Activated T-helper 1 cell treated with anti-CD3 and anti-CD28 coated beads, Interleukin-12 subunit alpha, Interleukin-12 subunit beta, Interleukin-2, Interleukin-4 antibody, amounts not matched to agents 30 ng/mL and 10 ng/mL and 1 ng/mL, durations not matched to agents 14 hours and 24 hours and 36 hours (primary cell): ENCODE results near the gene COL6A2. TPM values are rescaled to one million over a fixed set of nuclear protein-coding genes. Genes with fewer than 3 reads are reported as not detected.

Experiments
- DNase-seq: peaks from one replicate; pipeline ENCODE4 v3.0.0; 2021; ENCODE audit warnings: low spot score
- H3K27ac Mint-ChIP-seq: one replicate; pipeline ENCODE4 v1.8.0; 2021; ENCODE audit warnings: mild to moderate bottlenecking, mixed read lengths
- H3K27me3 Mint-ChIP-seq: one replicate; pipeline ENCODE4 v1.8.0; 2022; ENCODE audit warnings: mild to moderate bottlenecking, moderate library complexity, mixed read lengths; ENCODE audit not compliant: insufficient read depth
- H3K36me3 Mint-ChIP-seq: one replicate; pipeline ENCODE4 v1.8.0; 2021; ENCODE audit warnings: low read depth, mixed read lengths
- H3K4me1 Mint-ChIP-seq: one replicate; pipeline ENCODE4 v1.8.0; 2021; ENCODE audit warnings: low read depth, mixed read lengths
- H3K4me3 Mint-ChIP-seq: one replicate; pipeline ENCODE4 v1.8.0; 2021; ENCODE audit warnings: mild to moderate bottlenecking, moderate library complexity, mixed read lengths
- H3K9me3 Mint-ChIP-seq: one replicate; pipeline ENCODE4 v1.8.0; 2021; ENCODE audit warnings: mixed read lengths
- intact Hi-C: fragments of 100-400 bp; cut with micrococcal nuclease; formaldehyde crosslinking; loops from one replicate; pipeline ENCODE4 v1.15.1; 2024
- total RNA-seq: library from RNA; stranded (reverse); gene quantifications from 2 replicates; pipeline ENCODE4 v1.2.3, GENCODE V29; 2022

COL6A2 gene
- total RNA-seq, 1 donor from 2014 or later, result 1.4 TPM

DNA sequence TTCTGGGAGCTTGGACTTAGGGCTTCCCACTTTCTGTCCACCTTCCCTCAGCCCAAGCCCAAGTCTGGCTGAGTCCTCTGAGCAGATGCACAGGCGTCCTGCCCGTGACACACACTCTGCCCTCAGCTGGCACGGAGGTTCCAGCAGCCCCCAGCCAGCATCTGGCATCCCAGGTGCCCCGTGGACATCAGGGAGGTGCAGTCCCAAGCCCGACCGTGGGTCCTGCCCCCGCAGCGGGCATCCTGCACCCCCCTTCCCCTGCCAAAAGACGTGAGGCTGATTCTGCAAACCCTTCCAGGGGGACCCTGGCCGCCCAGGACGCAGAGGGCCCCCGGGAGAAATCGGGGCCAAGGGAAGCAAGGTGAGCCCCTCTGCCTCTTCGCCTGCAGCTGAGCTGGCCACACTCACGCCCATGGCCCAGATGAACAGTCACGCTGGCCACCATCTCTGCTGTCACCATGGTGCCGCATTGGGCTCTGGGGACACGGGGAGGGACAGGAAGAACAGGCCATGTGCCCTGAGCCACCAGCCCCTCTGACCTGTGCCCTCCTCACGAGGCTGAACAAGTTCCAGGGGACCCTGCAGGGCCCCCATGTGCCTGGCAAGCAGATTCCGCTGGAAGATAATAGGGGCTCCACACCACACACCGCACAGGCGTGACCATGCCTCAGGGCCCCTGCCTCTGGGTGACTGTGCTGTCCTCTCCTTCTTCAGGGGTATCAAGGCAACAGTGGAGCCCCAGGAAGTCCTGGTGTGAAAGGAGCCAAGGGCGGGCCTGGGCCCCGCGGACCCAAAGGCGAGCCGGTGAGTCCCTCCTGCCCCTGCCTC, 20.6 kb downstream of the COL6A2 start:
- Mint-ChIP-seq H3K36me3 (no peaks in the 10 kb centered on the region), H3K4me3 (no peak overlapping the region), H3K27ac (no peak overlapping the region), H3K4me1 (no peaks in the 10 kb centered on the region), H3K9me3 (no peaks in the 10 kb centered on the region), H3K27me3 (no peaks in the 10 kb centered on the region)
- no peak for DNase-seq
- intact Hi-C loops, result no loop called here

DNA sequence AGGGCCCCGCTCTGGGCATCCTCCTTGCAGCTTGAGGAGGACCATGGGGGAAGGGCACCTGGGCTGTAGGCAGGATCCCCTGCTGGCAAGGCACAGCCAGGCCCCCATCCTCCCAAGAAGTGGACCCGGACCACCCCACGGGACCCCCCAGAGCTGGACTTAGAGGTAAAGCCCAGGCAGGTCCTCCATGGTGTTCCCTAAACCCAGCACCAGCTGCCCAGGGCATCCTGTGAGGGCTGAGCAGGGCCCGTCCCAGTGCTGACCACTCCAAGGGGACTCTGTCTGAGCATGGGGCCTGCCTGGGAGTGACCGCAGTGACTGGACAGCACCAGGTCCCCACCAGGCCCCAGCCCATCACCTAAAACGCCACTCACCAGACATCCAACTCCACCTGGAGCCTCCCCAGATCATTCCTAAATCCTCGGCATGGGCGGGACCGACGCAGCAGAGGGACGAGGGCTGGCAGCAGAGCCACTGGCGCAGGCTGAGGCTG, 21.3 kb downstream of the COL6A2 start:
- intact Hi-C loops, result no loop called here
- Mint-ChIP-seq H3K4me3 (no peak overlapping the region), H3K36me3 (no peaks in the 10 kb centered on the region), H3K9me3 (no peaks in the 10 kb centered on the region), H3K4me1 (no peaks in the 10 kb centered on the region), H3K27me3 (no peaks in the 10 kb centered on the region), H3K27ac (no peak overlapping the region)
- DNase-seq, result no peak

DNA sequence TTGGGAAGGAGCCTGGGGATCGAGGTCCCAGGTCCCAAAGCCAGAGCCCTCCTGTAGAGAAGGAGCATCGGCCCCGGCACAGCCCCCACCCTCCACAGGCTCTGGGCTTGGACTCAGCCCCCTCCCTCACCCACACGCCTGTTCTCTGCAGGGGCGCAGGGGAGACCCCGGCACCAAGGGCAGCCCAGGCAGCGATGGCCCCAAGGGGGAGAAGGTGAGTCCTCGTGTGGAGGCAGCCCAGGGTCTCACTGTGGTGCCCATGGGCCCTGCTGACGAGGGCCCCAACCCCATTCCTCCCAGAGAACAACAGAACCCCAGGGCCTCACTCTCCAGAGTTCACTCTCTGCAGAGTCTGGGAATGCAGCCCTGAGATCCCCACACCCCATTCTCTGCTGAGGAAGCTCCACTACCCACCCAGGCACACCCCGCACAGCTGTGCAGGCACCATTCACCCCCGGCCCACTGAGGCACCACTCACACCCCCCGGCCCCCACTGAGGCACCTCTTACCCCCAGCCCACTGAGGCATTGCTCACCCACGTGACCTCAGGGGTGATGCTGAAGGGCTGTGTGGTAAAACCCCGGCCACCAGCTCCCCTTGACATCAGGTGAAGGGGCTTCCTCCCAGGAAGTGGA, 21.8 kb downstream of the COL6A2 start:
- no peaks in the 10 kb centered on the region for H3K27me3 Mint-ChIP-seq
- H3K4me1 Mint-ChIP-seq, result no peaks in the 10 kb centered on the region
- intact Hi-C loops, result no loop called here

DNA sequence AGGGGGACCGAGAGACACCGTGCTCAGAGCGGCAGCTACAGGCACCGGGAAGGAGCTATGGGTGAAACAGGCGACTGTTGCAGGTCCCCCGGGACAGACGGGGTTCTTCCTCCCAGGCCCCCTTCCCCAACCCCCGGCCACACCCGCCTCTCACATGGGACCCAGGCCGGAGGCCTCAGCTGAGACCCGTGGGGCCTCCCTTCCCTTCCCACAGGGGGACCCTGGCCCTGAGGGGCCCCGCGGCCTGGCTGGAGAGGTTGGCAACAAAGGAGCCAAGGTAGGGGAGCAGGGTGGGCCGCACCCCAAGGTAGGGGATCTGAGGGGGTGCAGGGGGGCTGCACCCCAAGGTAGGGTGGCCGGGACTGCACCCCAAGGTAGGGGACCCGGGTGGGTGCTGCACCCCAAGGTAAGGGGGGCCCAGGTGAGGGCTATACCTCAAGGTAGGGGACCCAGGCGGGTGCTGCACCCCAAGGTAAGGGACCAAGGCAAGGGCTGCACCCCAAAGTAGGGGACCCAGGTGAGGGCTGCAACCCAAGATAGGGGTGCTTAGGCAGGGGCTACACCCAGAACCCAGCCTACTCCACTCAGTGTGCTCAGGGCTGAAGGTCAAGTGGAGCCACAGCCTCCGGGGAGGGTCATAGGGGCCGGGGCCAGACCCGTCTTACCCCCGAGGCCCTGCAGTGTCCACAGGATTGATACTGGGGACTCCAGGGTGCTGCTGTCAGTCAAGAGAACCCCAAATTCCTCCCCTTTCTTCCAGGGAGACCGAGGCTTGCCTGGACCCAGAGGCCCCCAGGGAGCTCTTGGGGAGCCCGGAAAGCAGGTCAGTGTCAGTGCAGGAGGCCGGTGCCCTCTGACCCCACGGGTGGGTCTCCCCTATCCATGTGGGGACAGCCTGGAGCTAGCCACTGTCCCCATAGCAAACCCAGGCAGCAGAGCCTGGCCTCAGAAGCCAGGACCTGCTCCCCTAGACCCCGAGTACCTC, 22.7 kb downstream of the COL6A2 start:
- no peaks in the 10 kb centered on the region for H3K9me3 Mint-ChIP-seq
- no peak overlapping the region for H3K27ac Mint-ChIP-seq
- DNase-seq, result no peak
- intact Hi-C loops, result no loop called here
- H3K27me3 Mint-ChIP-seq, result no peaks in the 10 kb centered on the region
- H3K4me1 Mint-ChIP-seq, result no peaks in the 10 kb centered on the region
- no peak overlapping the region for H3K4me3 Mint-ChIP-seq
- no peaks in the 10 kb centered on the region for H3K36me3 Mint-ChIP-seq

More for the DNA sequence above, 21.8 kb downstream of the COL6A2 start:
- H3K4me3 Mint-ChIP-seq, result no peak overlapping the region
- no peak for DNase-seq
- no peaks in the 10 kb centered on the region for H3K9me3 Mint-ChIP-seq
- H3K36me3 Mint-ChIP-seq, result no peaks in the 10 kb centered on the region
- no peak overlapping the region for H3K27ac Mint-ChIP-seq

DNA sequence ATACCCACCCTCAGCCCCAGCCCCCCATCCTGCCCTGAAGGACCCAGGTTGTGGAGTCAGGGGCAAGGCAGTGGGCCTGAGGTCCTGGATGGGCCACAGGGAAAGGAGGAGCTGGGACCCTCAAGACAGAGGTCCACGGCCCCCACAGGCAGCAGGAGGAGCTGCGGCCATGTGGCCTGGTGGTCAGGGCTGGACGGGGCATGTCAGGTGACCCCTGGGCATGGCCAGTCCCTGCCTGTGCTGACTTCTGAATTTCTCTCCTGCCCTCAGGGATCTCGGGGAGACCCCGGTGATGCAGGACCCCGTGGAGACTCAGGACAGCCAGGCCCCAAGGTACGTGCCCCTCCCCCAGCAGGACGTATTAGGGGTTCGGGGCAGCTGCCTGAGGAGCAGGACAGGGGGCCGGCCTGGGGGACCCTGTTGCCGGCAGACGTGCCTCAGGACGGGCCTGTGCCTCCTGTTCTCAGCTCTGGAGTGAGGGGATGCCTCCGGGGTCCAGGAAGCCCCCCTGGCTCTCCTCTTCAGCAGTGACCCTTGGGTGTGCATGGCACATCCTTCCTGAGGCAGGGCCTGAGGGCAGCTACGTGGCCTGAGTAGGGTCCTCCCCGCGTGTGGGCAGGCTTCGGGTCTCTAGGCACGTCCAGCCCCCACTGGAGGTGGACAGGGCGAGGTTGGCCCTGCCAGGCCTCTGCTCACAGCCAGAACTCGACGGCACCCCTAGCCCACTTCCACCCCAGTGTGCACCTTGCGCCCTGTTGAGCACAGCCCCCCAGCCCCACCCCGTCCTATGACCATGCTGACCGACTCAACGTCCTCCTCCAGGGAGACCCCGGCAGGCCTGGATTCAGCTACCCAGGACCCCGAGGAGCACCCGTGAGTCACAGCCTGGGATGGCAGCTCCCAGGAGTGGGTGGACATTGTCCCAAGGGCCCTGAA, 23.6 kb downstream of the COL6A2 start:
- no peaks in the 10 kb centered on the region for H3K4me1 Mint-ChIP-seq
- no peaks in the 10 kb centered on the region for H3K36me3 Mint-ChIP-seq
- no peak overlapping the region for H3K4me3 Mint-ChIP-seq
- intact Hi-C loops, result no loop called here
- no peaks in the 10 kb centered on the region for H3K9me3 Mint-ChIP-seq
- H3K27ac Mint-ChIP-seq, result no peak overlapping the region
- no peaks in the 10 kb centered on the region for H3K27me3 Mint-ChIP-seq
- no peak for DNase-seq

DNA sequence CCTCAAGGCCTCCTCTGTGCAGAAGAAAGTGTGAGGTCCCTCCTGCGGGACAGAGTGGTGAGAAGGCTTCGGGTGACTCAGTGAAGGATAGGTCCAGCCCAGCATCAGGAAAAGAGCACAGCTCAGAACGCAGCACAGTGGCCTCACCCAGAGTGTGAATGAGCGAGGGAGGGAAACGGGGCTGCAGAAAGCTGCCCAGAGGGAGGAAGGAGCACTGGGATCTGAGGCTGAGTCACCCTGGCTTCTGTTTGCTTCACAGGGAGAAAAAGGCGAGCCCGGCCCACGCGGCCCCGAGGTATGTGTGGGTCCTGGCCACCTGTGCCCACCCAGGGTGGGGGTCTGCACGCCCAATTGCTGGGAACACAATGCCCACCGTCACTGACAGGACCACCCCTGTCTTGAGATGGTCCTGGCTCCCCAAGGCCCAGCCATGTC, 24.3 kb downstream of the COL6A2 start:
- Mint-ChIP-seq H3K36me3 (no peaks in the 10 kb centered on the region), H3K27ac (no peak overlapping the region), H3K9me3 (no peaks in the 10 kb centered on the region), H3K27me3 (no peaks in the 10 kb centered on the region), H3K4me3 (no peak overlapping the region), H3K4me1 (no peaks in the 10 kb centered on the region)
- intact Hi-C loops, result no loop called here
- no peak for DNase-seq

DNA sequence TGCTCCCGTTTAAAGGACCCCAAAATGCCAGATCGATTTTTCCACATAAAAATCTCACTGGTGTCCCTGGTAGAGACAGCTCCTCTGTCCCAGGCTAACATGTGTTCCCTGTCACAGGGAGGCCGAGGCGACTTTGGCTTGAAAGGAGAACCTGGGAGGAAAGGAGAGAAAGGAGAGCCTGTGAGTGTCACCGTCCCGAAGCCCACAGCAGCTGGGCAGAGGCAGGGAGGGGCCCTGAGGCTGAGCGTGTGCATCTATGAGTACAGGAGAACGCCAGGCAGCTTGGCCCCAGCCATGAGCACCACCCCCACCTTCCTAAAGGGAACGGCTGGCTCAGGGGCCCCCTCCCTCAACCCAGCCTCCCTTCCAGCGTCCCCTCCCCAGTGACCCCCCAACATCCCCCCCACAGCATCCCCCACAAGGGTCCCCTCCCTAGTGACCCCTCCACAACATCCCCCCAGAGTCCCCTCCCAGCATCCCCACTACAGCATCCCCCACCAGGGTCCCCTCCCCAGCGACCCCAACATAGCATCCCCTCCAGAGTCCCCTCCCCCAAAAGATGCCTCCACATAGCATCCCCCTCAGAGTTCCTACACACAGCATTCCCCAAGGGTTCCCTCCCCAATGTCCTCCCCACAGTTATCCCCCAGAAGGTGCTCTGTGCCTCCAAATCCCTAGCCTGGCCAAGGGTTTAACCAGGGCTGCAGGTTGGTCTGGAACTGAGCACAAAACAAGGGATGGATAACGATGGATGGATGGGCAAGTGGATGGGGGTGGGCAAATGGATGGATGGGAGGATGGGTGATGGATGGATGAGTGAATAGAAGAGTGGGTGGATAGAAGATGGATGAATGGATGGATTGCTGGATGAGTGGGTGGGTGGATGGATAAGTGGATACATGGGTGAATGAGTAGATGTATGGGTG, 25.1 kb downstream of the COL6A2 start:
- Mint-ChIP-seq H3K36me3 (no peaks in the 10 kb centered on the region), H3K9me3 (no peaks in the 10 kb centered on the region), H3K27me3 (no peaks in the 10 kb centered on the region), H3K4me1 (no peaks in the 10 kb centered on the region), H3K4me3 (no peak overlapping the region), H3K27ac (no peak overlapping the region)
- intact Hi-C loops, result no loop called here
- DNase-seq, result no peak

DNA sequence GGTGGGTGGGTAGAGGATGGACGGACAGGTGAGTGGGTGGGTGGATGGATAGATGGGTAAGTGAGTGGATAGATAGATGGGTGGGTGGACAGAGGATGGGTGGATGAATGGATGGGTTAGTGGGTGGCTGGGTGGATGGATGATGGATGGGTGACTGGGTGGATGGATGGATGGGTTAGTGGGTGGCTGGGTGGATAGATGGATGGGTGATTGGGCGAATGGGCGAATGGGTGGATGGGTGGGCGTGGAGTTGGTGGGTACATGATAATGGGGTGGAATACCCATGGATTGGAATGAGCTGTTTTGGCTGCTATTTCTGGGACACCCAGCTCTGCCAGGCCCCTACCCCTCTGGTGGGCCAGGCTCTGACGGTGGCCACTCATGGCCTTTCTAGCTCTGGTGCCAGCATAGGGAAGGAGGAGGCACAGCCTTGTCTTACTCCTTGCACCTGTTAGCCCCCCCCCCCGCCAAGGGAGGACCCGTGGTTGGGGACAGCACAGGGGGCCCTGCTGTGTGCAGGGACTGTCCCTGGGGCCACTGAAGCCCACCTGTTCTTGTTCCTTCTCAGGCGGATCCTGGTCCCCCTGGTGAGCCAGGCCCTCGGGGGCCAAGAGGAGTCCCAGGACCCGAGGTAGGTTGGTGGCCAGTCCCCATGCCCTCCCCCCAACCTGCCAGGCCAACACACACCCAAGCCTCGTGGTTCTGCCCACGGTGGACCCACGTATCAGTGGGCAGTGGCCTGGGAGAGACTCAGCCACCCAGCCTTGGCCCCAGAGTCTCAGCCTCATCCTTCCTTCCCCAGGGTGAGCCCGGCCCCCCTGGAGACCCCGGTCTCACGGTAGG, 26.4 kb downstream of the COL6A2 start:
- no peaks in the 10 kb centered on the region for H3K4me1 Mint-ChIP-seq
- no peaks in the 10 kb centered on the region for H3K36me3 Mint-ChIP-seq
- intact Hi-C loops, result no loop called here
- DNase-seq, result no peak
- no peaks in the 10 kb centered on the region for H3K9me3 Mint-ChIP-seq
- H3K4me3 Mint-ChIP-seq, result no peak overlapping the region
- no peak overlapping the region for H3K27ac Mint-ChIP-seq
- H3K27me3 Mint-ChIP-seq, result no peaks in the 10 kb centered on the region

DNA sequence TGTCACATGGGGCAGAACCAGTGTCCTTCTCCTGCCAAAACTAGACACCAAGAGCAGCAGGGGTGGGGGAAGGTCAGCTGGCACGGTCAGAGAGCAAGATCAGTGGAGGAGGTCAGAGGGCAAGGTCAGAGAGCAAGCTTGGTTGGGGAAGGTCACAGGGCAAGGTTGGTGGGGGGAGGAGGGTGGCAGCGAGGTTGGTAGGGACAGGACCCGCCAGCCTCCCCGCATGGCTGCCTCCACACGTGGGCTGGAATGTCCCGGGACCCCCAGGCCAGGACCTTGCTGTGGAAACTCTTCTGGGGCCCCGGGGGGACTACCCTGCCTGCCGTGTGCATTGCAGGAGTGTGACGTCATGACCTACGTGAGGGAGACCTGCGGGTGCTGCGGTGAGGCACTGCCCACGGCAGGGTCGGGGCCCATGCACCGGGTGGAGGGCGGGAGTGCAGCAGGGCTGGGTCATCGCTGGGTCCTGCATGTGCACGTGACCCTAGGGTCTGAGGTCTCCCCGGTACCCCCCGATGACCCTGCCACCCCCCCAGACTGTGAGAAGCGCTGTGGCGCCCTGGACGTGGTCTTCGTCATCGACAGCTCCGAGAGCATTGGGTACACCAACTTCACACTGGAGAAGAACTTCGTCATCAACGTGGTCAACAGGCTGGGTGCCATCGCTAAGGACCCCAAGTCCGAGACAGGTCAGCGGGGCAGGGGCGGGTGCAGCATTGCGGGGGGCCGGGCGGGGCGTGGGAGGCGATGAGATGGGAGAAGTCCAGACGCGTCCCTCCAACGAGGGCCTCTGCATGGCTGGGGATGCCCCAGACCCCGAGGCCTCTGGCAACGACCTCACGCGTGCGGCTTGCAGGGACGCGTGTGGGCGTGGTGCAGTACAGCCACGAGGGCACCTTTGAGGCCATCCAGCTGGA, 27.3 kb downstream of the COL6A2 start:
- H3K27ac Mint-ChIP-seq, result no peak overlapping the region
- intact Hi-C loops, result no loop called here
- H3K36me3 Mint-ChIP-seq, result no peaks in the 10 kb centered on the region
- no peaks in the 10 kb centered on the region for H3K9me3 Mint-ChIP-seq
- H3K27me3 Mint-ChIP-seq, result no peaks in the 10 kb centered on the region
- no peak overlapping the region for H3K4me3 Mint-ChIP-seq
- no peak for DNase-seq
- H3K4me1 Mint-ChIP-seq, result no peaks in the 10 kb centered on the region

DNA sequence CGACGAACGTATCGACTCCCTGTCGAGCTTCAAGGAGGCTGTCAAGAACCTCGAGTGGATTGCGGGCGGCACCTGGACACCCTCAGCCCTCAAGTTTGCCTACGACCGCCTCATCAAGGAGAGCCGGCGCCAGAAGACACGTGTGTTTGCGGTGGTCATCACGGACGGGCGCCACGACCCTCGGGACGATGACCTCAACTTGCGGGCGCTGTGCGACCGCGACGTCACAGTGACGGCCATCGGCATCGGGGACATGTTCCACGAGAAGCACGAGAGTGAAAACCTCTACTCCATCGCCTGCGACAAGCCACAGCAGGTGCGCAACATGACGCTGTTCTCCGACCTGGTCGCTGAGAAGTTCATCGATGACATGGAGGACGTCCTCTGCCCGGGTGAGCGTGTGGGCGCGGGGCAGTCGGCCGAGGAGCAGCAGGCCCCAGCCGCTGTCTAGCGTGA, 28.0 kb downstream of the COL6A2 start:
- Mint-ChIP-seq H3K36me3 (no peaks in the 10 kb centered on the region), H3K27ac (no peak overlapping the region), H3K27me3 (no peaks in the 10 kb centered on the region), H3K9me3 (no peaks in the 10 kb centered on the region), H3K4me1 (no peaks in the 10 kb centered on the region), H3K4me3 (no peak overlapping the region)
- no peak for DNase-seq
- intact Hi-C loops, result no loop called here
